Glutamatergic neuron (in vitro differentiated cells): ENCODE measurements around the gene RARB. TPM values are rescaled to one million over a fixed set of nuclear protein-coding genes. Genes with fewer than 3 reads are reported as not detected.

ENCODE experiments used
- DNase-seq: peaks from one replicate; pipeline ENCODE4 v3.0.0; 2022
- H3K27ac Mint-ChIP-seq: one replicate; pipeline ENCODE4 v1.8.0; 2020; ENCODE audit warnings: mild to moderate bottlenecking, mixed read lengths, inconsistent platforms; ENCODE audit not compliant: unreplicated experiment
- H3K27me3 Mint-ChIP-seq: one replicate; pipeline ENCODE4 v1.8.0; 2020; ENCODE audit warnings: mild to moderate bottlenecking, moderate library complexity, mixed read lengths, inconsistent platforms; ENCODE audit not compliant: unreplicated experiment
- H3K36me3 Mint-ChIP-seq: one replicate; pipeline ENCODE4 v1.8.0; 2020; ENCODE audit warnings: mild to moderate bottlenecking, mixed read lengths, inconsistent platforms; ENCODE audit not compliant: unreplicated experiment
- H3K4me1 Mint-ChIP-seq: one replicate; pipeline ENCODE4 v1.8.0; 2020; ENCODE audit warnings: mild to moderate bottlenecking, low read depth, mixed read lengths, inconsistent platforms; ENCODE audit not compliant: unreplicated experiment
- H3K4me3 Mint-ChIP-seq: one replicate; pipeline ENCODE4 v1.8.0; 2020; ENCODE audit warnings: mild to moderate bottlenecking, mixed read lengths, inconsistent platforms; ENCODE audit not compliant: unreplicated experiment
- H3K9me3 Mint-ChIP-seq: one replicate; pipeline ENCODE4 v1.8.0; 2020; ENCODE audit warnings: mild to moderate bottlenecking, moderate library complexity, mixed read lengths, inconsistent platforms; ENCODE audit not compliant: unreplicated experiment
- total RNA-seq: library from RNA; stranded (reverse); fragmentation: NEBNext Ultra II Directional; extraction: Animal tissue kit (Norgen Biotek cat#: 25700); gene quantifications from one replicate; pipeline ENCODE4 v1.2.1, GENCODE V29; 2021; ENCODE audit not compliant: unreplicated experiment
- TF ChIP-seq, protein P1 (sequence below): fragments of 200-600 bp; sonication (generic); IDR thresholded peaks from one replicate; pipeline ENCODE4 v1.5.0; 2021; ENCODE audit not compliant: partially characterized antibody, unreplicated experiment

Gene RARB
- total RNA-seq, 1 donor from 2014 or later, result 1.2 TPM

DNA sequence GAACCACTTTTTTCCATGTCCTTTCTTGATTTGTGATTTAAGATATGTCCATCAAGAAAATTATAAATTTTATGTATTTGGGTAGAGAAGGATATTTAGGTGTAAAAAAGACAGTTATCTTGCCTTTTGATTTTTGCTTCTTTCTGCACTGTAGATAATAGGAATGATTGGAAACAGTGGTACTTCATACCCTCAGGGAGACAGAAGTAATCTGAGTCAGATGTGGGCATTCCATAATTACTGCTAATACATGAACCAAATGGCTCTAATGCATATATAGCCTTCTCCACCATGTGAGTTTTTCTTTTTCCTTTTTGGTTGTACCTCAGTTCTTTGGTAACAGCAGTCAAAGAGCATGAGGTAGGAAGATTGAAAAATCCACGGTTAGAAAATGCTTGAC is 67.2 kb downstream of the RARB start:
- H3K27ac Mint-ChIP-seq, result no peak overlapping the region
- H3K36me3 Mint-ChIP-seq, result no peaks in the 10 kb centered on the region
- H3K27me3 Mint-ChIP-seq, result no peaks in the 10 kb centered on the region
- DNase-seq, result no peak
- TF ChIP-seq, protein P1, sequence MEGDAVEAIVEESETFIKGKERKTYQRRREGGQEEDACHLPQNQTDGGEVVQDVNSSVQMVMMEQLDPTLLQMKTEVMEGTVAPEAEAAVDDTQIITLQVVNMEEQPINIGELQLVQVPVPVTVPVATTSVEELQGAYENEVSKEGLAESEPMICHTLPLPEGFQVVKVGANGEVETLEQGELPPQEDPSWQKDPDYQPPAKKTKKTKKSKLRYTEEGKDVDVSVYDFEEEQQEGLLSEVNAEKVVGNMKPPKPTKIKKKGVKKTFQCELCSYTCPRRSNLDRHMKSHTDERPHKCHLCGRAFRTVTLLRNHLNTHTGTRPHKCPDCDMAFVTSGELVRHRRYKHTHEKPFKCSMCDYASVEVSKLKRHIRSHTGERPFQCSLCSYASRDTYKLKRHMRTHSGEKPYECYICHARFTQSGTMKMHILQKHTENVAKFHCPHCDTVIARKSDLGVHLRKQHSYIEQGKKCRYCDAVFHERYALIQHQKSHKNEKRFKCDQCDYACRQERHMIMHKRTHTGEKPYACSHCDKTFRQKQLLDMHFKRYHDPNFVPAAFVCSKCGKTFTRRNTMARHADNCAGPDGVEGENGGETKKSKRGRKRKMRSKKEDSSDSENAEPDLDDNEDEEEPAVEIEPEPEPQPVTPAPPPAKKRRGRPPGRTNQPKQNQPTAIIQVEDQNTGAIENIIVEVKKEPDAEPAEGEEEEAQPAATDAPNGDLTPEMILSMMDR, result no peak
- peaks cover 1% of the 10 kb centered on the region for H3K4me1 Mint-ChIP-seq
- no peaks in the 10 kb centered on the region for H3K9me3 Mint-ChIP-seq
- H3K4me3 Mint-ChIP-seq, result no peak overlapping the region

DNA sequence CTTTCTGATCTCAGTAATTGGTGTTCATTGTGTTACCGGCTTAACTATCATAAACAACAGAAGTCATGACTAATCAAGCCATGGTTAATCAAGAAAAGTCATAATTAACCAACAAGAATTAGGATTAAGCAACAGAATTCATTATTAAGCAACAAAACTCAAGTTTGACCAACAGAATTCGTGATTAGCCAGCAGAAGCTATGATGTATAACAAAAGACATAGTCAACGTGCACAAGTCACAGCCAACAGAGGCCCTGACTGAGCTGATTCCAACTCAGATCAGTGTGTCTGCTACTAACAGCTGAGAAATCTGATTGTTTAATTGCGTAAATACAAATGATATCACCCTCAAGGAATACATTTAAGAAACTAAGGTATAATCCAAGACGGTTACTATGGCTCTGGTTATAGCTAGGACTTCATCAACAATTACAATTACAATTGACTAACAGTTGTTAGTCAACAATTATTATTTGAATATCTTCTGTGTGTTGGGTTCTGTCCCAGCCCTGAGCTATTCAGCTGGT is 67.7 kb downstream of the RARB start:
- no peaks in the 10 kb centered on the region for H3K27me3 Mint-ChIP-seq
- H3K4me1 Mint-ChIP-seq, result no peaks in the 10 kb centered on the region
- DNase-seq, result no peak
- H3K9me3 Mint-ChIP-seq, result no peaks in the 10 kb centered on the region
- TF ChIP-seq, protein P1, result no peak
- H3K36me3 Mint-ChIP-seq, result no peaks in the 10 kb centered on the region
- H3K4me3 Mint-ChIP-seq, result no peak overlapping the region
- no peak overlapping the region for H3K27ac Mint-ChIP-seq

DNA sequence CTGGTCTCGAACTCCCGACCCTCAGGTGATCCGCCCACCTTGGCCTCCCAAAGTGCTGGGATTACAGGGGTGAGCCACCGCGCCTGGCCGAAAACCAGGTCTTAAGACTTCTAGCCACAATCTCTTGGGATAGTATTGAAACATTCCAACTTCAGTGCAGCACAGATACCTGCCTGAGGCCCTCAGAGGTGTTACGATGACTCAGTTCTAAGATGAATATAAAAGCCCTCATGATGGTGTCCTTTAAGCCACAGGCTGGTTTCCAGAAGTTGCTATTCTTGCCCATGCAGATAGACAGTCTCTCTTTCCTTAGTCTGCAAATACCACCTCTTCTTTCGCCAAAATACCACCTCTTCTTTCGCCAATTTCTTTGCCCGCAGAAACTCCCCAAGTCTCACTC is 69.0 kb downstream of the RARB start:
- Mint-ChIP-seq H3K4me3 (no peak overlapping the region), H3K36me3 (no peaks in the 10 kb centered on the region), H3K9me3 (no peaks in the 10 kb centered on the region), H3K27me3 (no peaks in the 10 kb centered on the region), H3K27ac (no peak overlapping the region), H3K4me1 (no peaks in the 10 kb centered on the region)
- no peak for DNase-seq
- TF ChIP-seq, protein P1, result no peak

DNA sequence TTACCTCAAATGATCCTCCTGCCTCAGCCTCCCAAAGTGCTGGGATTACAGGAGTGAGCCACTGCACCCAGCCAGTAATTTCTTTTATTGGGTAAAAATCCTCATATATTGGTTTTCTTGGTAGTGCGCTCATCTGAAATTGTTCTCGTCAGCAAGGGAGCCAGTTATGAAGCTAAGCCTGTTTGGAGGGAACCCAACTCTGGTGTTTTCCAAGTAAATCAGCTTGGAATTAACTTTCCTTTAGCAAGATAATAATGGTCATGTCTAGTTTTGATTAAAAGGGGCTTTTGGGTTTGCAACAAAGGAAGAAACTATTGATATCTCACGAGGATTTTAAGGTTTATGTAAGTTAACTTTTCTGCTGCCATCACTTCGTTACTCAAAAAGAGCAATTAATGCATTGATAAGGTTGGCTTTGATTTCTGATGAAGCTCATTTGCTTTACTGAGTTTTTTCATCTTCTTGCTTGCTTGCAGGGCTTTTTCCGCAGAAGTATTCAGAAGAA is 72.7 kb downstream of the RARB start:
- no peak for DNase-seq
- Mint-ChIP-seq H3K27me3 (no peaks in the 10 kb centered on the region), H3K27ac (no peak overlapping the region), H3K4me1 (no peaks in the 10 kb centered on the region), H3K36me3 (no peaks in the 10 kb centered on the region), H3K4me3 (no peak overlapping the region), H3K9me3 (no peaks in the 10 kb centered on the region)
- TF ChIP-seq, protein P1, result no peak

DNA sequence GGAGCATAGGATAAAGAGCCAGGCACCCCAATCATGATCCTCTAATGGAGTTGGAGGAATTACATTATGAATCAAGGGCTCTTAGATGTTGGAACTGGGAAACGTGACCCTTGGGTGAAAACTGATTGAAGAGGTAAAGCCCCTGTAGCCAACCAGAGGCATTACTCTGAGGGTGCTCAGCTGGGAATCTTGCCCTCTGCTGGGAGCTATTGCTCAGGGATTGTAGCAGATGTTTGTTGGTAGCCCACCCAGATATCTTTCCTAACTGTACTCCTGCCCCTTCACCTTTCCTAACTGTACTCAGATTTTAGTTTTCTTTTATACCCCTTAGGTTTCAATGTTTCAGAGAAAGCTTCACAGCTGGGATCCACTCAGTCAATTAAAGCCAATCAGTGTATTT is 74.2 kb downstream of the RARB start:
- H3K36me3 Mint-ChIP-seq, result no peaks in the 10 kb centered on the region
- H3K27me3 Mint-ChIP-seq, result no peaks in the 10 kb centered on the region
- no peaks in the 10 kb centered on the region for H3K9me3 Mint-ChIP-seq
- H3K4me1 Mint-ChIP-seq, result no peaks in the 10 kb centered on the region
- no peak for DNase-seq
- TF ChIP-seq, protein P1, result no peak
- H3K27ac Mint-ChIP-seq, result no peak overlapping the region
- H3K4me3 Mint-ChIP-seq, result no peak overlapping the region
